Measurements from ENCODE around the gene TAF11L14. TPM values are rescaled to one million over a fixed set of nuclear protein-coding genes. Genes with fewer than 3 reads are reported as not detected.

The TAF11L14 gene
- total RNA-seq, 1 experiment from 2014 or later: not detected

Other genes starting within 250 kb of the TAF11L14 start
- not detected for gene TAF11L2, start 136.2 kb upstream of the TAF11L14 start, total RNA-seq (2021; ENCODE audit: unreplicated experiment)
- not detected for gene TAF11L3, start 116.1 kb upstream of the TAF11L14 start, total RNA-seq (2021; ENCODE audit: unreplicated experiment)
- gene TAF11L4, start 112.7 kb upstream of the TAF11L14 start, total RNA-seq (2021; ENCODE audit: unreplicated experiment): not detected
- gene TAF11L5, start 109.2 kb upstream of the TAF11L14 start, total RNA-seq (2021; ENCODE audit: unreplicated experiment): not detected
- not detected for gene TAF11L6, start 105.8 kb upstream of the TAF11L14 start, total RNA-seq (2021; ENCODE audit: unreplicated experiment)
- gene TAF11L7, start 48.7 kb upstream of the TAF11L14 start, total RNA-seq (2021; ENCODE audit: unreplicated experiment): not detected
- gene TAF11L8, start 43.5 kb upstream of the TAF11L14 start, total RNA-seq (2021; ENCODE audit: unreplicated experiment): not detected
- gene TAF11L9, start 40.1 kb upstream of the TAF11L14 start, total RNA-seq (2021; ENCODE audit: unreplicated experiment): not detected
- gene TAF11L10, start 36.6 kb upstream of the TAF11L14 start, total RNA-seq (2021; ENCODE audit: unreplicated experiment): not detected
- not detected for gene TAF11L11, start 30.3 kb upstream of the TAF11L14 start, total RNA-seq (2021; ENCODE audit: unreplicated experiment)
- gene TAF11L12, start 24.1 kb upstream of the TAF11L14 start, total RNA-seq (2021; ENCODE audit: unreplicated experiment): not detected
- not detected for gene TAF11L13, start 2.4 kb upstream of the TAF11L14 start, total RNA-seq (2021; ENCODE audit: unreplicated experiment)